DOHH2 (cell line): ENCODE measurements around the gene CNTNAP2.

Experiments
- EZH2phosphoT487 ChIP-seq: fragments of 200-600 bp; sonication (generic); IDR thresholded peaks from 2 replicates; pipeline ENCODE4 v1.6.1; 2017; ENCODE audit warnings: borderline replicate concordance, mild to moderate bottlenecking, antibody characterized with exemption, low read length, moderate library complexity, mixed read lengths
- TF ChIP-seq, protein P1 (sequence below): fragments of 200-600 bp; sonication (generic); IDR thresholded peaks from one replicate; pipeline ENCODE4 v1.5.1; 2014; ENCODE audit warnings: antibody characterized with exemption, mild to moderate bottlenecking, low read depth, low read length; ENCODE audit not compliant: poor library complexity, severe bottlenecking

DNA sequence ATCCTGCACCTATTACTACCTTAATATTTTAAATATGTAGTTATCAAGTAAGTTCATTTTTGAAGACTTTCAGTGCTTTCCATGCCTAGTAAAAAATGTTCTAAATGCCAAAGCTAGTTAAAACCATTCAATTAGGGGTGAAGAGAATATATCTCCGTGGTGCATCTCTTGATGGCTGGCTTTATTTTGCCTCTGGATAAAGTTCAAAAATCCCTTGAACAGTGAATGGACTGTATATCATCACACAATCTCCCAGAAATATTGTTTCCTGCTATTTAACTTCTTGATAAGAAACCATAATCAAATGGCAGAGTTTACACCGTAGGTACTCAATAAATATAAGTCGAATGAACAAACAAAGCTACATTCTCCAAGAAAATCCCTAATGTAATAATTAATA is 1360.9 kb downstream of the CNTNAP2 start:
- TF ChIP-seq EZH2phosphoT487, result no peak
- TF ChIP-seq, protein P1, sequence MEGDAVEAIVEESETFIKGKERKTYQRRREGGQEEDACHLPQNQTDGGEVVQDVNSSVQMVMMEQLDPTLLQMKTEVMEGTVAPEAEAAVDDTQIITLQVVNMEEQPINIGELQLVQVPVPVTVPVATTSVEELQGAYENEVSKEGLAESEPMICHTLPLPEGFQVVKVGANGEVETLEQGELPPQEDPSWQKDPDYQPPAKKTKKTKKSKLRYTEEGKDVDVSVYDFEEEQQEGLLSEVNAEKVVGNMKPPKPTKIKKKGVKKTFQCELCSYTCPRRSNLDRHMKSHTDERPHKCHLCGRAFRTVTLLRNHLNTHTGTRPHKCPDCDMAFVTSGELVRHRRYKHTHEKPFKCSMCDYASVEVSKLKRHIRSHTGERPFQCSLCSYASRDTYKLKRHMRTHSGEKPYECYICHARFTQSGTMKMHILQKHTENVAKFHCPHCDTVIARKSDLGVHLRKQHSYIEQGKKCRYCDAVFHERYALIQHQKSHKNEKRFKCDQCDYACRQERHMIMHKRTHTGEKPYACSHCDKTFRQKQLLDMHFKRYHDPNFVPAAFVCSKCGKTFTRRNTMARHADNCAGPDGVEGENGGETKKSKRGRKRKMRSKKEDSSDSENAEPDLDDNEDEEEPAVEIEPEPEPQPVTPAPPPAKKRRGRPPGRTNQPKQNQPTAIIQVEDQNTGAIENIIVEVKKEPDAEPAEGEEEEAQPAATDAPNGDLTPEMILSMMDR, result no peak
